ENCODE measurements around the gene SLC35B2.

GRCh38 chr6:44284121-44284520 lies 26.8 kb upstream of the SLC35B2 start:
- TF ChIP-seq CTCF (conservative IDR thresholded peaks at IDR 0.05; ENCODE audit: low read depth in 2 of 2) (no peak), POLR2AphosphoS5 (IDR thresholded peaks at IDR 0.05; ENCODE audit: low read depth) (no peak), JUNB (IDR thresholded peaks at IDR 0.05; ENCODE audit: unreplicated experiment) (no peak), REST (IDR thresholded peaks at IDR 0.05; ENCODE audit: unreplicated experiment) (no peak), ETS1 (IDR thresholded peaks at IDR 0.05) (no peak), EZH2 (IDR thresholded peaks at IDR 0.05; ENCODE audit: low read depth, unreplicated experiment) (no peak), EZH2phosphoT487 (IDR thresholded peaks at IDR 0.05; ENCODE audit: unreplicated experiment) (no peak), ZNF462 (CRISPR knock-in tag; IDR thresholded peaks at IDR 0.05) (no peak)

Data from GM23338 (cell line).